CD4-positive, alpha-beta T cell treated with Interleukin-15 for 1 hour (primary cell): ENCODE data around the gene CSNK1G1.
"Not testable (repeated sequence)": the region's sequence is repeated elsewhere in the genome, so short reads cannot be mapped to it uniquely, and the experiment has no call there.

Experiments used
- DNase-seq: peaks from one replicate; pipeline ENCODE4 v3.0.0-alpha.2; 2020

The CSNK1G1 gene

GRCh38 chr15:64348455-64348854 lies 7.5 kb downstream of the CSNK1G1 start:
- DNase-seq: no peak

- not testable (repeated sequence) for DNase-seq
These were observed 9.7 kb downstream of the CSNK1G1 start for GRCh38 chr15:64346242-64346641.

GRCh38 chr15:64344651-64345294 lies 11.2 kb downstream of the CSNK1G1 start:
- no peak for DNase-seq

- DNase-seq: no peak
These were observed 12.1 kb downstream of the CSNK1G1 start for GRCh38 chr15:64343841-64344240.

- DNase-seq: no peak
These were observed 12.8 kb downstream of the CSNK1G1 start for GRCh38 chr15:64343222-64343621.

- DNase-seq: no peak
These were observed 14.0 kb downstream of the CSNK1G1 start for GRCh38 chr15:64341961-64342360.

GRCh38 chr15:64340355-64340754 lies 15.6 kb downstream of the CSNK1G1 start:
- no peak for DNase-seq

- DNase-seq: no peak
These were observed 18.2 kb downstream of the CSNK1G1 start for GRCh38 chr15:64337761-64338160.

- peak; percentile 21 for DNase-seq
These were observed 21.7 kb downstream of the CSNK1G1 start for GRCh38 chr15:64333986-64334929.

GRCh38 chr15:64333516-64333915 lies 22.5 kb downstream of the CSNK1G1 start:
- DNase-seq: no peak

GRCh38 chr15:64331668-64332067 lies 24.3 kb downstream of the CSNK1G1 start:
- not testable (repeated sequence) for DNase-seq

- not testable (repeated sequence) for DNase-seq
These were observed 29.0 kb downstream of the CSNK1G1 start for GRCh38 chr15:64326975-64327374.

- not testable (repeated sequence) for DNase-seq
These were observed 29.5 kb downstream of the CSNK1G1 start for GRCh38 chr15:64326458-64326857.

GRCh38 chr15:64324165-64324877 lies 31.7 kb downstream of the CSNK1G1 start:
- DNase-seq: no peak

GRCh38 chr15:64315216-64315615 lies 40.8 kb downstream of the CSNK1G1 start:
- no peak for DNase-seq

- no peak for DNase-seq
These were observed 41.5 kb downstream of the CSNK1G1 start for GRCh38 chr15:64314456-64314855.

GRCh38 chr15:64311566-64311965 lies 44.4 kb downstream of the CSNK1G1 start:
- no peak for DNase-seq

- DNase-seq: no peak
These were observed 45.9 kb downstream of the CSNK1G1 start for GRCh38 chr15:64310036-64310435.

- DNase-seq: no peak
These were observed 50.7 kb downstream of the CSNK1G1 start for GRCh38 chr15:64305261-64305660.

- no peak for DNase-seq
These were observed 66.4 kb downstream of the CSNK1G1 start for GRCh38 chr15:64289550-64289949.

GRCh38 chr15:64288999-64289398 lies 67.0 kb downstream of the CSNK1G1 start:
- no peak for DNase-seq

- no peak for DNase-seq
These were observed 67.4 kb downstream of the CSNK1G1 start for GRCh38 chr15:64288577-64288976.

GRCh38 chr15:64287953-64288352 lies 68.0 kb downstream of the CSNK1G1 start:
- DNase-seq: no peak
